Calu3 (cell line): ENCODE data around the gene CLDN19. TPM values are rescaled to one million over a fixed set of nuclear protein-coding genes. Genes with fewer than 3 reads are reported as not detected.

ENCODE experiments used
- BruUV-seq: library from RNA; stranded (reverse); fragments of 400-500 nt; replicated peaks from 2 replicates; lab custom pipeline; 2021; lab: Mats Ljungman, UMichigan
- CTCF ChIA-PET: fragments of 300-600 bp; sonication (Branson Sonifier 250); formaldehyde crosslinking; loops from one replicate; lab custom pipeline; 2022; ENCODE audit warnings: antibody characterized with exemption; lab: Charles Lee
- DNase-seq: peaks from one replicate; pipeline ENCODE4 v3.0.0; 2022
- H3K27ac Mint-ChIP-seq: one replicate; pipeline ENCODE4 v1.8.0; 2022; ENCODE audit warnings: mixed read lengths; ENCODE audit not compliant: unreplicated experiment
- H3K27me3 Mint-ChIP-seq: one replicate; pipeline ENCODE4 v1.8.0; 2022; ENCODE audit warnings: mixed read lengths; ENCODE audit not compliant: unreplicated experiment
- H3K36me3 Mint-ChIP-seq: one replicate; pipeline ENCODE4 v1.8.0; 2022; ENCODE audit warnings: mild to moderate bottlenecking, moderate library complexity, mixed read lengths; ENCODE audit not compliant: insufficient read depth, unreplicated experiment
- H3K4me1 Mint-ChIP-seq: one replicate; pipeline ENCODE4 v1.8.0; 2022; ENCODE audit warnings: mild to moderate bottlenecking, low read depth, mixed read lengths; ENCODE audit not compliant: unreplicated experiment
- H3K4me3 Mint-ChIP-seq: one replicate; pipeline ENCODE4 v1.8.0; 2022; ENCODE audit warnings: mild to moderate bottlenecking, low read depth, moderate library complexity, mixed read lengths; ENCODE audit not compliant: unreplicated experiment
- H3K9me3 Mint-ChIP-seq: one replicate; pipeline ENCODE4 v1.8.0; 2022; ENCODE audit warnings: low read depth, mixed read lengths; ENCODE audit not compliant: unreplicated experiment
- intact Hi-C: fragments of 100-400 bp; cut with micrococcal nuclease; formaldehyde crosslinking; loops from one replicate; pipeline ENCODE4 v1.10.0; 2022; ENCODE audit not compliant: unreplicated experiment
- total RNA-seq: library from RNA; stranded (reverse); gene quantifications from 2 replicates; pipeline ENCODE4 v1.2.3, GENCODE V29; 2022
- TF ChIP-seq, protein P1 (sequence below): fragments of 200-600 bp; IDR thresholded peaks from one replicate; pipeline ENCODE4 v1.8.0; 2022; ENCODE audit warnings: antibody characterized with exemption; ENCODE audit not compliant: unreplicated experiment

The CLDN19 gene
- total RNA-seq, 1 experiment from 2014 or later, result not detected

DNA sequence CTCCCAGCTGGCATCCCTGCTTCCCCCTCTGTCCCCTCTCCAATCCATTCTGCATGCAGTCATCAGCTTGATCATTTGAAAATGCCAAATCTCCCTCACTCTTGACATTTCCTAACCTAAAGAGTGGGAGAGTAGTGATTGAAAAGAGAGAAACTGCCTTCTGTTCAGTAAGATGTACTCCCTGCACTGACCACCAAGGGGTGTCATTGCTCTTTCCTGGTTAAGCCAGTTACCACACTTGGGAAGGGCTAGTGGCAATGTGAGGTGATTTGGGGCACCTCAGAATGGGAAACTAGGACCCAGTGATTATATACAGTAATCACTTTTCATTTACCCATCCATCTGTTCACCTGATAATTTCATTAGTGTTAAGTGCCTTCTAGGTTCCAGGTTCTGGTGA, 37.8 kb upstream of the CLDN19 start:
- Mint-ChIP-seq H3K36me3 (peaks cover 17% of the 10 kb centered on the region), H3K4me3 (no peak overlapping the region), H3K27me3 (no peaks in the 10 kb centered on the region), H3K27ac (no peak overlapping the region), H3K9me3 (no peaks in the 10 kb centered on the region), H3K4me1 (no peaks in the 10 kb centered on the region)
- TF ChIP-seq, protein P1, sequence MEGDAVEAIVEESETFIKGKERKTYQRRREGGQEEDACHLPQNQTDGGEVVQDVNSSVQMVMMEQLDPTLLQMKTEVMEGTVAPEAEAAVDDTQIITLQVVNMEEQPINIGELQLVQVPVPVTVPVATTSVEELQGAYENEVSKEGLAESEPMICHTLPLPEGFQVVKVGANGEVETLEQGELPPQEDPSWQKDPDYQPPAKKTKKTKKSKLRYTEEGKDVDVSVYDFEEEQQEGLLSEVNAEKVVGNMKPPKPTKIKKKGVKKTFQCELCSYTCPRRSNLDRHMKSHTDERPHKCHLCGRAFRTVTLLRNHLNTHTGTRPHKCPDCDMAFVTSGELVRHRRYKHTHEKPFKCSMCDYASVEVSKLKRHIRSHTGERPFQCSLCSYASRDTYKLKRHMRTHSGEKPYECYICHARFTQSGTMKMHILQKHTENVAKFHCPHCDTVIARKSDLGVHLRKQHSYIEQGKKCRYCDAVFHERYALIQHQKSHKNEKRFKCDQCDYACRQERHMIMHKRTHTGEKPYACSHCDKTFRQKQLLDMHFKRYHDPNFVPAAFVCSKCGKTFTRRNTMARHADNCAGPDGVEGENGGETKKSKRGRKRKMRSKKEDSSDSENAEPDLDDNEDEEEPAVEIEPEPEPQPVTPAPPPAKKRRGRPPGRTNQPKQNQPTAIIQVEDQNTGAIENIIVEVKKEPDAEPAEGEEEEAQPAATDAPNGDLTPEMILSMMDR, result peak; percentile 71
- CTCF ChIA-PET, result interaction anchor here (0.8 to 1.8 kb wide), 3 partner anchors 11 to 295 kb away, joined by 8 to 12 read pairs (median 8); partner anchors contain the start of genes C1orf50 and P3H1
- no TSS peak for BruUV-seq
- peak; percentile 34 for DNase-seq
- intact Hi-C loops, result loop anchor here (5.0 kb wide), 1 partner anchor 134 kb away; no protein-coding TSS in a partner anchor

DNA sequence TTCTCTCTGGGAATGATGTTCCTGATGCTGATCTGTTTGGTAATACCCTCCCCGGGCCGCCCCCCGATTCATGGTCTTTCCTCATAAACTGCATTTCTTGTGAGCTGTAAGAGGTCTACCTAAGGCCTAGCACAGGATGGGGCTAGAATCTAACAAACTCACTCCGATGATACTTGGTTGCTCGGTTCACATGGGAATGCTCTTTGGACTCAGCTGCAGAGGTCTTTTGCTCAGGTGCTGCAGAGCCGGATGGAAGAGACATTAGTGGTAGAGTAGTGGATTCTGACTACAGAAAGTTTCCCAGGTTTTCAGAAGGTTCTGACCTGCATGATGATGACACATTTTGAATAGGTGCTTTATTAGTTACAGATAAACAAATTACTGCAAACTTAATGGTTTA, 36.5 kb upstream of the CLDN19 start:
- H3K27ac Mint-ChIP-seq, result no peak overlapping the region
- CTCF ChIA-PET, result interaction anchor here (0.6 kb wide), 1 partner anchor 176 kb away, joined by 3 read pairs; no protein-coding TSS in a partner anchor
- no peaks in the 10 kb centered on the region for H3K9me3 Mint-ChIP-seq
- BruUV-seq, result no TSS peak
- H3K27me3 Mint-ChIP-seq, result no peaks in the 10 kb centered on the region
- H3K4me1 Mint-ChIP-seq, result no peaks in the 10 kb centered on the region
- peaks cover 12% of the 10 kb centered on the region for H3K36me3 Mint-ChIP-seq
- TF ChIP-seq, protein P1, result no peak
- intact Hi-C loops, result loop anchor here (5.0 kb wide), 1 partner anchor 136 kb away; no protein-coding TSS in a partner anchor
- DNase-seq, result no peak
- H3K4me3 Mint-ChIP-seq, result no peak overlapping the region

DNA sequence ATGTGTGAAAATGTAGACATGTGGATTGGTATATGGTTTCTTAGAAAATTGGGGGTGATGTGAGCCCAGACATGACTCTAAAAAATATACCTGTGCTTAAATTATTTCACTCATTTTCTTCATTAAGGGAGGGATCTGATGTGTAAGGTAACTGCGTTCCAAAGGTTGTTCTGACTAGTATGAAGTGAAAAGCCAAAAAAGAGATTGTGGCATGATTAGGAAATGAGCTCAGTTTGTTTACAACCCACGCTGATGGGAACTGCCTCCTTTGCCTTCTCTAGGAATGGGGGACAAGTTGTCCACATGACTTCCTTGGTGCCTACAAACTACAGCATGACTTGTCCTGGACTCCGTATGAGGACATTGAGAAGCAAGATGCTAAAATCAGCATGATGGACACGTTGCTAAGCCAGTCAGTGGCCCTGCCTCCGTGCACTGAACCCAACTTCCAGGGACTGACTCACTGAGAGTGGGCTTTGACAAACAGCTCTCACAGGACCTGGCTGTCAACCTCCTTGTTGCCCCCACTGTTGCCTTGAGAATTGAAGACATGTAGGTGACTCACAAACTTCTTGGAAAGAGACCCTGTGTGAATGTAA, 35.0 kb upstream of the CLDN19 start:
- CTCF ChIA-PET, result no interaction called here
- Mint-ChIP-seq H3K27ac (no peak overlapping the region), H3K4me3 (no peak overlapping the region), H3K36me3 (peaks cover 18% of the 10 kb centered on the region), H3K9me3 (no peaks in the 10 kb centered on the region), H3K4me1 (peaks cover 9% of the 10 kb centered on the region), H3K27me3 (no peaks in the 10 kb centered on the region)
- intact Hi-C loops, result loop anchor here (5.0 kb wide), 1 partner anchor 137 kb away; no protein-coding TSS in a partner anchor
- TF ChIP-seq, protein P1, result no peak
- BruUV-seq, result no TSS peak
- DNase-seq, result no peak

DNA sequence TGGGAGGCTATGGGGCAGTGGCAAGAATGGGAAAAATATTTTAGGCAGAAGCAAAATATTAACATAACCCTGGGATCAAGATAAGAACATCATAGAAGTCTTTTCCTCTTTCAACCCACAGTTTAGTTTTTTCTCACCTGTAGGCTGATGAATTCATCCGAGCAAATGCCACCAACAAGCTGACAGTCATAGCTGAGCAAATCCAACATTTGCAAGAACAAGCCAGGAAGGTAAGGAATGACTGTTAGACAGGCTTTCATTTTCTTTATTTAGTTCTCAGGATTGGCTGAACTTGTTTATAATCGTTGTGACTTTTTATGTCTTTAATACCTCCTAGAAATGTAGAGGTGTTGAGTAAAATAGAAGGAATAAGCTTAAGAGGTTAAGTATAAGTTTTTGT, 33.4 kb upstream of the CLDN19 start:
- Mint-ChIP-seq H3K36me3 (peaks cover 18% of the 10 kb centered on the region), H3K4me3 (no peak overlapping the region), H3K27me3 (no peaks in the 10 kb centered on the region), H3K27ac (no peak overlapping the region), H3K9me3 (no peaks in the 10 kb centered on the region), H3K4me1 (peaks cover 9% of the 10 kb centered on the region)
- intact Hi-C loops, result no loop called here
- TF ChIP-seq, protein P1, result no peak
- CTCF ChIA-PET, result interaction anchor here (0.6 kb wide), 2 partner anchors 172 to 176 kb away, joined by 3 to 4 read pairs; no protein-coding TSS in a partner anchor
- BruUV-seq, result no TSS peak
- DNase-seq, result no peak
